ENCODE measurements around the gene ZNF669. TPM values are rescaled to one million over a fixed set of nuclear protein-coding genes. Genes with fewer than 3 reads are reported as not detected.

ZNF669 gene
- total RNA-seq, 1 donor: 7.4 TPM

DNA sequence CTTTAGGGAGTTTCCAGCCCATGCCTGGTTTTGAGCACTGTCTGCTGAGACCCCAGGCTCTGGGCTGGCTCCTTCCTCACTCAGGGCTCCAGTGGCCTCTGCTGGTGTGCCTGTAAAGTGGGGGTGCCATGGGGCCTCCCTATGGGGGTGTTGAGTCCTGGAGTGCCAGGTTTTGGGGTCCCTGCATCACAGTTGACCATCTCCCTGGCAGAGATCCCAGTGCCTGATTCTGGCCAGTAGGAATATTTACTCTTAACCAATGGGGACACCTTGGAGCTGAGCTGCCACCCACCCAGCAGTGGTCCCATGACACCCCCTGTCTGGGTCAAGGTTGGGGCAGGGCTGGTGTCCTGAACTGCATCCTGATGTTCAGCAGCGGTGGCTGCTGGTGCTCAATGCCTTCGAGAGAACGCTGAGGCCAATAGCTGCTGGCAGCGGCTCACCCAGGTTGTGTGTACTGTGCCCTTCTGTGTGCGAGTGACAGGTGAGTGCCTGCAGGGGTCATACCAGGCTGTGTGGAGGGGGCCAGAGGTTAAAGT lies 9.6 kb upstream of the ZNF669 start:
- no peak for DNase-seq (ENCODE audit: low read depth)

DNA sequence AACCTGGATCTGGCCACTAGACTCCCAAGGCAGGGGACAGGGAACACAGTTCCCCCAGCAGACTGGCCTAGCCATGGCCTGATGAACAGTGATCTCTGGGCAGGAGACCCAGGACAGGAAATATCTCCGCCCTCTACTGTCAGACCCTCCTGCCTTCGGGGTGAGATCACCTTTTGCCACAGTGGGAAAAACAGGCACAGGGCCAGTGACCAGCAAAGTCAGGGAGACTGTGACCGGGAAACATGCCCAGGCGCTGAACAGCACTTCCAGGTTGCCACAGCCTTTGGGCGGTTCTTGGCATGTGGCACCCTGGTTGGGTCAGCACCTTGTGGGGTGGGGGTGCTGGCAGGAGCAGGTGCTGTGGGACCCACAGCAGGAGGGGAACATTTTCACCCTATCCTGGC lies 8.9 kb upstream of the ZNF669 start:
- TF ChIP-seq, protein P1, sequence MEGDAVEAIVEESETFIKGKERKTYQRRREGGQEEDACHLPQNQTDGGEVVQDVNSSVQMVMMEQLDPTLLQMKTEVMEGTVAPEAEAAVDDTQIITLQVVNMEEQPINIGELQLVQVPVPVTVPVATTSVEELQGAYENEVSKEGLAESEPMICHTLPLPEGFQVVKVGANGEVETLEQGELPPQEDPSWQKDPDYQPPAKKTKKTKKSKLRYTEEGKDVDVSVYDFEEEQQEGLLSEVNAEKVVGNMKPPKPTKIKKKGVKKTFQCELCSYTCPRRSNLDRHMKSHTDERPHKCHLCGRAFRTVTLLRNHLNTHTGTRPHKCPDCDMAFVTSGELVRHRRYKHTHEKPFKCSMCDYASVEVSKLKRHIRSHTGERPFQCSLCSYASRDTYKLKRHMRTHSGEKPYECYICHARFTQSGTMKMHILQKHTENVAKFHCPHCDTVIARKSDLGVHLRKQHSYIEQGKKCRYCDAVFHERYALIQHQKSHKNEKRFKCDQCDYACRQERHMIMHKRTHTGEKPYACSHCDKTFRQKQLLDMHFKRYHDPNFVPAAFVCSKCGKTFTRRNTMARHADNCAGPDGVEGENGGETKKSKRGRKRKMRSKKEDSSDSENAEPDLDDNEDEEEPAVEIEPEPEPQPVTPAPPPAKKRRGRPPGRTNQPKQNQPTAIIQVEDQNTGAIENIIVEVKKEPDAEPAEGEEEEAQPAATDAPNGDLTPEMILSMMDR (IDR thresholded peaks at IDR 0.05; ENCODE audit: insufficient read depth, low read length): no peak
- DNase-seq (ENCODE audit: low read depth): peak; percentile 10
- H3K4me3 ChIP-seq (ENCODE audit: low read depth, low read length): no peak overlapping the region

More for the DNA sequence above, 9.6 kb upstream of the ZNF669 start:
- TF ChIP-seq, protein P1 (IDR thresholded peaks at IDR 0.05; ENCODE audit: insufficient read depth, low read length): no peak
- no peak overlapping the region for H3K4me3 ChIP-seq (ENCODE audit: low read depth, low read length)

DNA sequence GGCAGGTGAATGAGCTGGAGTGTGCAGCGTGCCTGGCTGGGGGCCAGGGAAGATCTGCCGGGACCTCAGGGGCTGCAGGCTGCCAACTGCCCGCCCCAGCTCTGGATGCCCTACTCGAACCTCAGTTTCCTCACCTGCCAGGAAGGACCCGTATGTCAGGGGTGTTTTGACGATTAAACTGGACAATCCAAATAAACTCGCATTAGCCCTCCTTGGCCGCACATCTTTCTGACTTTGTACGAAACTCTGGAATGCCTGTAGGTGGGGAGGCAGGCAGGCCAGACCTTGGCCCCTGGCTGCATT lies 8.3 kb upstream of the ZNF669 start:
- no peak for DNase-seq (ENCODE audit: low read depth)
- no peak overlapping the region for H3K4me3 ChIP-seq (ENCODE audit: low read depth, low read length)
- TF ChIP-seq, protein P1 (IDR thresholded peaks at IDR 0.05; ENCODE audit: insufficient read depth, low read length): no peak

DNA sequence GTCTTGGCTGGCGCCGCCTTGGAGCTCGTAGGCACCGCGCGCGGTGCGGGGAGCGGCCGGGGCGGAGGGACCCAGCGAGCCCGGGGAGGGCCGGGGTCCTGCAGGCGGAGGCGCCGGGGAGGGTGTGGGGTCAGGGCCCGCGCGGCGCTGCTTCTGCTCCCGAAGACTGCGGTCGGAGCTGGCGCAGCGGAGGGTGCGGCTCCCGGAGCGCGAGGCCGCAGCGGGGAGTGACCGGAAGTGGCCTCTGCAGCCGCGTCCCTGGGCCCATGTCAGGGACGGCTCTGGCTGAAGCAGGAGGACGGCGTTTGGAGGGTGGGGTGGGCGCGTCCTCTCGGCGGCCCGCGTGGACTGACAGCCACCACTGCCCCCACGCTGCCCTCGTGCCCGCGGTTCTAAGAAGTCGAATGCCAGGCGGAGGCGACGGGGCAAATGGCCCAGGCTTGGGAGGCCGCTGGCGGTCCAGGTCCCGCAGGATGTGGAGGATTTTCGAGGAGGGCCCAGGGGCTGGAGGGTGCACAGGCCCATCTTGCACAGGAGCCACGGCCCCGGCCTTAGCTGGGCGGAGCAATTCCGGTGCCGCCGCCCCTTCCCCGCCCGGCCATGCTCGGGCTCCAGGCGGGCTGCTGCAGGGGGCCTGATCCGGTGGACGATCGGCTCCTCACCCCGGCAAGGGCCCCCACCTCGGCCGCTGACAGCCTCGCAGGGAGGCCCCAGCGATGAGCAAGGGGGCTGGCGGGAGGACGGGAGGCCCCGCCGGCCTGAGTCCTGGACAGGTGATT lies 7.7 kb upstream of the ZNF669 start:
- TF ChIP-seq, protein P1 (IDR thresholded peaks at IDR 0.05; ENCODE audit: insufficient read depth, low read length): no peak
- H3K4me3 ChIP-seq (ENCODE audit: low read depth, low read length): peak overlapping the region; percentile 64
- DNase-seq (ENCODE audit: low read depth): peak; percentile 44

DNA sequence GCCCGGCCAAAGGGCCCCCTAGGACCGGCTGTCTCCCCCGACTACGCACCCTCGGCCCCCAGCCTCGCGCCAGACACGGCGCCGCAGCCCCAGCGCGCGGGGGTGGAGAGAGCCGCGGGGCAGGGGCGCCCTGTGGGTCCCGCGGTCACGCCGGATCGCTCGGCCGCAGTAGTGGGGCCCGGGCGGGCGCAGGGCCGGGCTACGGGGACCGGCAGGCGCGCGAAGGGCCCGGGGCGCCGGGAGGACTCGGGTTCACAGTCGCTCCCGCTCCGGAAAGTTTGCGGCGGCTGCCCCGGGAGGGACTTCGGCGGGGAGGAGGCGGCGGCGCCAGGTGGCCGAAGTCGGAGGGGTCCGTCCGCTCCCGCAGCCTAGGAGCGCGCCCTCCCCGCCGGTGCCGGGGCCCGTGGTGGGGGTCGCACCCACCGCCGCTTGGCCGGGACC lies 7.1 kb upstream of the ZNF669 start:
- TF ChIP-seq, protein P1 (IDR thresholded peaks at IDR 0.05; ENCODE audit: insufficient read depth, low read length): no peak
- DNase-seq (ENCODE audit: low read depth): no peak
- peak overlapping the region; percentile 64 for H3K4me3 ChIP-seq (ENCODE audit: low read depth, low read length)

DNA sequence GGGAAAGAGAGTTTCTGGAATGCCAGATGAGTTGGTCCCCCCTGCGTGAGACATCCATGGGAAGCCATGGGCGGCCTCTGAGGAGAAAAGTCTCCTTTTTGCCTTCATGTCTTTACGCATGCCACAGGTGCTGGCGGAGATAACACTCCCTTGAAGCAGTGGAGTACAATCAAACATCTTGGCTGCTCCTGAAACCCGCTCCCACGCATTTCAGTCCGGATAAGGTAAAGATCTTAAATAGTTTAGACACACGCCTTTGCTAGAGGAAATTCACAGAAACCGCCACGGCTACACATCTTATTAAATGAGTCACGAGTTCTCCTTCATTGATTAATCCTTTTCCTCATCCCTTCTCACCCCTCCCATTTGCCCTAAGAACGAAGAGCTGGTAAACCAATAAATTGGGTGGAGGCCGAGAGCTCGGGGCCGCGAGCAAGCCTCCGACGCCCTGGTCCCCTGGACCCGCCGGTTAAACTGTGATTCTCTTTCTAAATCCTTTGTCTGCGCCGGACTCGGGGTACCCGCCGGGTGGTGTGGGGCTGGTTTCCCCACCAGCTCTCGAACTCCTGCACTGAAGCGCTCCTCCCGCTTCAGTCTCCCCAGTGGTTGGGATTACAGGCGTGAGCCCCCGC lies 6.6 kb upstream of the ZNF669 start:
- TF ChIP-seq, protein P1 (IDR thresholded peaks at IDR 0.05; ENCODE audit: insufficient read depth, low read length): no peak
- peak overlapping the region; percentile 64 for H3K4me3 ChIP-seq (ENCODE audit: low read depth, low read length)
- DNase-seq (ENCODE audit: low read depth): no peak
